Skeletal muscle satellite cell (primary cell): ENCODE measurements around the gene SHLD3. TPM values are rescaled to one million over a fixed set of nuclear protein-coding genes. Genes with fewer than 3 reads are reported as not detected.
A peak's percentile ranks its signal among the peaks of the same experiment; 100 is the strongest.
"Not testable (repeated sequence)": the region's sequence is repeated elsewhere in the genome, so short reads cannot be mapped to it uniquely, and the experiment has no call there.

Experiments
- H3K27me3 ChIP-seq: 2 replicates; pipeline ENCODE4 v1.7.0; 2013; ENCODE audit warnings: low read length; ENCODE audit not compliant: control insufficient read depth, insufficient read depth
- H3K36me3 ChIP-seq: 2 replicates; pipeline ENCODE4 v1.7.0; 2013; ENCODE audit warnings: mild to moderate bottlenecking, control low read depth, low read length; ENCODE audit not compliant: insufficient read depth
- H3K4me1 ChIP-seq: 2 replicates; pipeline ENCODE4 v1.7.0; 2013; ENCODE audit warnings: low read length; ENCODE audit not compliant: control insufficient read depth, insufficient read depth
- H3K4me2 ChIP-seq: 2 replicates; pipeline ENCODE4 v1.7.0; 2013; ENCODE audit warnings: mild to moderate bottlenecking, low read length
- H3K4me3 ChIP-seq: 2 replicates; pipeline ENCODE4 v1.7.0; 2013; ENCODE audit warnings: low read length
- H3K9ac ChIP-seq: 2 replicates; pipeline ENCODE4 v1.7.0; 2013; ENCODE audit warnings: mild to moderate bottlenecking, low read depth, low read length, moderate library complexity
- H3K9me3 ChIP-seq: replicated peaks from 2 replicates; pipeline ENCODE4 v1.7.0; 2013; ENCODE audit warnings: mild to moderate bottlenecking, control low read depth, low read length
- total RNA-seq: library from RNA; depleted of rRNA; stranded (reverse); fragments of >200 nt; gene quantifications from 2 replicates; pipeline ENCODE4 v1.2.3, GENCODE V29; 2012; rRNA removed

Gene SHLD3, protein sequence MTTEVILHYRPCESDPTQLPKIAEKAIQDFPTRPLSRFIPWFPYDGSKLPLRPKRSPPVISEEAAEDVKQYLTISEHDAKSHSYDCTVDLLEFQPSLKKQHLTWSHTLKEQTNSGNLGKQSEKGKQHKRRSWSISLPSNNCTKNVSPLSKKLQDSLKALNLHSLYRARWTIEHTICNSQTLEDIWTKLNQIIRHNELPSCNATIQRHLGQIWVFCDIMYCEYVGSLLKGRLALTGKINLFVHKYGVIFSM
- 3.7 and 4.1 TPM in 2 replicates for total RNA-seq

DNA sequence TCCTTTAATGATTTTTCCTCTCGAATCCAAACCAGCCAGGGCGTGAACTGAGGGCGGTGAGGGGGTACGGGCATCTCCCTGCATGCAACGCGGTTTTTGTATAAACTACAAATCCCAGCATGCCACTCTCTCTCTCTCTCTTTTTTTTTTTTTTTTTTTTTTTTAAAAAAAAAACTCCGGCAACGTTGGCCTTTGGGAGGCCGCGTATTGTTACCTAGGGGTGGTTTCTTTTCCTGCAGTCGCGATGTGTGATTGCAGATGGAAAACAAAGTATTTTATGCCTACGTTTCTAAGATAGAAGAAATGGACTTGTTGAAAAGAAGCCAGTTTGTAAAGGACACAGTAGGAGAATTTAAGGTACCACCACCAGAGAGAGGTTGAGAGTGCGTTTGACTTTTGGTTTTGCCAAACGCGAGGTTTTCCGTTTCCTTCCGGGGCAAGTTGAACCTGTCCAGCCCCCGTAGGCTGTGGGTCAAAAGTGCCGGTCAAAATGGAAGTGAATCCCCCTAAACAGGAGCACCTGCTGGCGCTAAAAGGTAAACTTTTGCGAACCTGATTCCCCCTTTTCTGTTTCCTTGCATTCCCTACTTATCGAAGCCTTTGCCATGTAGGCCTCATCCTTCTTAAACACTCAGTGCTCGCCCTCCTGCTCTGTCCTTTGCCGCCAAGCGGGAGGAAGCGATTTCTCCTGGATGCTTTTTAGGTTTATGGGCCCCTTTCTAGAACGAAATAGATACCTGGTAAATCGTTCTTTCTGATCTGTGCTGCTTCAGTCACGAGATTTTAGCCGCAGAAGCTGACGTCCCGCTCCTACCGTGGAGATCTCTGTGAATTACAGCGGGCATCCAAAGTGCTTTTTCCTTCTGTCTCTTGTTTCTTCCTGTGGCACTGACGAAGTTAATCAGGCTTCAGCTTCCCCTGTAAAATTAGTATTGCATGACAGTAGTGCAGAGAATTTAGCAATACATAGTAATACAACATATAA lies at the start of gene SHLD3, which contains the start of gene TRAPPC13:
TSS of gene SHLD3 (plus strand) at position 457 of the 985 bp plus-strand sequence. CDS start 4,561 bp downstream, outside the sequence.
TSS of gene TRAPPC13 (plus strand) at position 457 of the 985 bp plus-strand sequence. CDS start at position 491, 34 bp downstream.
- H3K4me3 ChIP-seq: peak within 1 kb of the TSS; percentile 89

DNA sequence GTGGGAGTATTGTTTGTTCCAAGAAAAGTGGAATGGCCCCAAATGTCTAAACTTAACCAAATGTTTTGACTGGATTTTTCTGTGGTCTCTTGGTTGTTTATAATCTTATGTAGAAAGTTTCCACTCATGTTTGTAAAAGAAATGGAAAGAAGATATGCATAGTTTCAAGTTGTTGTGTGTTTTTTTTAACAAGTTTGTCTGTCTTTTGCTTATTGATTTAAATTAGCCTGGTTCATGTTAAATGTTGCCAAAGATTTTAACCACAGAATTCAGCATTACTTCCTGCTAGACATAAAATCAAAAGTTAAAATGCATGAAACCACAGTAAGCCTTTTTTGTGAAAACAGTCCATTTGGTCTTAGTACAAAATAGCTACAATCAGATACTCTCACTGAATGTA lies 47.7 kb upstream of the SHLD3 start:
- Histone ChIP-seq H3K36me3 (peaks cover 47% of the 10 kb centered on the region), H3K4me3 (no peak overlapping the region)

More for the DNA sequence above, at the start of gene SHLD3, which contains the start of gene TRAPPC13:
- H3K4me2 ChIP-seq: peak within 1 kb of the TSS; percentile 82
- H3K9ac ChIP-seq: peak within 1 kb of the TSS; percentile 86
- peaks cover 18% of the 10 kb centered on the region for H3K4me1 ChIP-seq
- peaks cover 6% of the 10 kb centered on the region for H3K36me3 ChIP-seq
- H3K27me3 ChIP-seq: no peaks in the 10 kb centered on the region
- no peaks in the 10 kb centered on the region for H3K9me3 ChIP-seq

DNA sequence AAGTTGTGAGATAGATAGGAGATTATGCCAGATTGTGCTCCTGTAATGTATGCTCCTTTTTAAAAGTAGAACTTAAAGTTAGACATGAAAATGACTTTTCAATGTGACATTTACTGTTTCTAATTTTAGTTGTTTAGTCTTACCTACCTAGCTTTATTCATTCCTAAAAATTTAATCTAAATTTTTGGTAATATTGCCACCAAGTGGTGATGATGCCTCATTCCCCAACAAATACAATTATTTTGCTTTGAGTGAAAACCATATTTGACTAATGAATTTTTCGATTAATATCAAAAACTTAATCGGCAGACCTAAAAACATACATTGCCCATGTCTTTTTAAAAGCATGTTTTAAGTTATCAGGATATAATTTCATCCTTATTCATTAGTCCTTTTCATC lies 36.1 kb upstream of the SHLD3 start:
- Histone ChIP-seq H3K4me2 (no peak overlapping the region), H3K9ac (no peak overlapping the region), H3K9me3 (no peaks in the 10 kb centered on the region), H3K36me3 (peaks cover 64% of the 10 kb centered on the region), H3K4me1 (peaks cover 8% of the 10 kb centered on the region), H3K4me3 (no peak overlapping the region), H3K27me3 (no peaks in the 10 kb centered on the region)

More for the DNA sequence above, 47.7 kb upstream of the SHLD3 start:
- H3K4me2 ChIP-seq: no peak overlapping the region
- no peak overlapping the region for H3K9ac ChIP-seq
- H3K4me1 ChIP-seq: no peaks in the 10 kb centered on the region
- no peaks in the 10 kb centered on the region for H3K9me3 ChIP-seq
- no peaks in the 10 kb centered on the region for H3K27me3 ChIP-seq

DNA sequence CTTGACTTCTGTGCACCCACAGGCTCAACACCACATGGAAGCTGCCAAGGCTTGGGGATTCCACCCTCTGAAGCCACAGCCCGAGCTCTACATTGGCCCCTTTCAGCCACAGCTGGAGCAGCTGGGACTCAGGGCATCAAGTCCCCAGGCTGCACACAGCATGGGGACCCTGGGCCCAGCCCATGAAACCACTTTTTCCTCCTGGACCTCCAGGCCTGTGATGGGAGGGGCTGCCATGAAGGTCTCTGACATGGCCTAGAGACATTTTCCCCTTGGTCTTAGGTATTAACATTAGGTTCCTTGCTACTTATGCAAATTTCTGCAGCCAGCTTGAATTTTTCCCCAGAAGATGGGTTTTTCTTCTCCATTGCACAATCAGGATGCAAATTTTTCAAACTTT lies 23.1 kb upstream of the SHLD3 start:
- peaks cover 63% of the 10 kb centered on the region for H3K36me3 ChIP-seq
- not testable (repeated sequence) for H3K27me3 ChIP-seq, H3K4me1 ChIP-seq, H3K4me3 ChIP-seq, H3K4me2 ChIP-seq, H3K9ac ChIP-seq, H3K9me3 ChIP-seq

DNA sequence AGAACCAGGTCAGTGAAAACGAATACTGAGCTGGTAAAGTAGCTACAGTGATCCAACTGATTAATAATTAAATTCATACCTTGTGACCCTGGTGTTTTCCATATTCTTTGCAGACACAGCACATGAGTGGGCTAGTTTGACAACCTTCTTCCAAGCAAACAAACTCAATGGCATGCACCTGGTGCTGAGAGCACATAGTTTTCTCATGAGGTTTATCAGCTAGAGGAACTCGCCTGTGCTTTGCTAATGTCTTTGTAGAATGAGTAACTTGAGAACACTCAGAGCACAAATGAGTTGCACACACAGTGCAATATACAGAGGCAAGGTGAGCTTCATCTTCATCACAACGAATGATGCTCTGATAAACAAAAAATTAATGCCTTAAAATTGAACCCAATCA lies 13.3 kb upstream of the SHLD3 start:
- Histone ChIP-seq H3K27me3 (no peaks in the 10 kb centered on the region), H3K4me3 (no peak overlapping the region), H3K36me3 (peaks cover 64% of the 10 kb centered on the region), H3K9me3 (no peaks in the 10 kb centered on the region), H3K9ac (no peak overlapping the region), H3K4me2 (no peak overlapping the region), H3K4me1 (no peaks in the 10 kb centered on the region)

DNA sequence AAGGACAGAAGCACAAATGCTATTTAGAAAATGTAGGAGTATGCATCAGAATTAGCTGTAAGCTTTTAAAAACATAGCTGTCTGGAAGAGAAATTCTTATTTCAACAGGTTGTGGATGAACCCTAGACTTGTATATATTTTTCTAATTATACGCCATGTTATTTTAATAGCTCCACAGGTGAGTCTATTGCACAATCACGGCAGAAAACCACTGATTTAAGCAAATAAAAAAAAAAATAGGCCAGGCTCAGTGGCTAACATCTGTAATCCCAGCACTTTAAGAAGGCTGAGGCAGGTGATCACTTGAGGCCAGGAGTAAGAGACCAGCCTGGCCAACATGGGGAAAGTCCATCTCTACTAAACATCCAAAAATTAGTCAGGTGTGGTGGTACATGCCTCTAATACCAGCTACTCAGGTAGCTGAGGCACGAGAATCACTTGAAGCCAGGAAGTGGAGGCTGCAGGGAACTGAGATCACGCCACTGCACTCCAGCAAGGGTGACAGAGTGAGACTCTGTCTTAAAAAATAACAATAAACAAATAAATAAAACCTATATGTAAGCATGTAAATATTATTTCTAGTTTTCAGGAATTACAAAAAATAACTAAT lies 12.4 kb upstream of the SHLD3 start:
- Histone ChIP-seq H3K9me3 (no peaks in the 10 kb centered on the region), H3K36me3 (peaks cover 61% of the 10 kb centered on the region), H3K27me3 (no peaks in the 10 kb centered on the region), H3K4me1 (no peaks in the 10 kb centered on the region), H3K4me2 (no peak overlapping the region), H3K4me3 (no peak overlapping the region), H3K9ac (no peak overlapping the region)

DNA sequence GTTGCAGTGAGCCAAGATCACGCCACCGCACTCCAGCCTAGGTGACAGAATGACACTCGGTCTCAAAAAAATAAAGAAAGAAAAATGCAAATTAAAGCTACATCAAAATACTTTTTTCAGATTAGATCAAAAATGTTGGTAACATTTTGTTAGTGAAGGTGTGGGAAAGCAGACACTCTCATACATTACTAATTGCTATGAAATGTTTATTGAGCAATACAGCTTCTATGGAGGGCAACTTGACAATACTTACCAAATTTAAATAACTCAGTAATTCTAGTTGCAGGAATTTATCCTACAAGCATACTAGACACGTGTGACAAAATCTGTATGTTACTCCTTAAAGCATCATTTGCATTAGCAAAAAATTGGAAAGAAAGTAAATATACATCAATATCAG lies 4.8 kb upstream of the SHLD3 start:
- H3K4me3 ChIP-seq: no peak overlapping the region
- peaks cover 8% of the 10 kb centered on the region for H3K36me3 ChIP-seq
- no peaks in the 10 kb centered on the region for H3K9me3 ChIP-seq
- H3K4me1 ChIP-seq: peaks cover 12% of the 10 kb centered on the region
- H3K27me3 ChIP-seq: no peaks in the 10 kb centered on the region
- H3K9ac ChIP-seq: no peak overlapping the region
- H3K4me2 ChIP-seq: no peak overlapping the region

DNA sequence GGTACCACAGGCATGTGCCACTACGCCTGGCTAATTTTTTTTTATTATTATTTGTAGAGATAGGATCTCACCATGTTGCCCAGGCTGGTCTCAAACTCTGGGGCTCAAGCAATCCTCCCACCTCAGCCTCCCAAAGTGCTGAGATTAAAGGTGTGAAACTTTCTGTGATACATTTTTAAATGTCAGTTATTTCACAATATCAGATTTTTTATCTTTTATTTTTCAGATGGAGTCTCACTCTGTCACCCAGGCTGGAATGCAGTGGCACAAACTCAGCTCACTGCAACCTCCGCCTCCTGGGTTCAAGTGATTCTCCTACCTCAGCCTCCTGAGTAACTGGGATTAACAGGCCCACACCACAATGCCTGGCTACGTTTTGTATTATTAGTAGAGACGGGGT lies 2.9 kb upstream of the SHLD3 start:
- not testable (repeated sequence) for H3K27me3 ChIP-seq, H3K36me3 ChIP-seq, H3K9ac ChIP-seq, H3K4me3 ChIP-seq, H3K4me2 ChIP-seq, H3K9me3 ChIP-seq
- H3K4me1 ChIP-seq: peaks cover 18% of the 10 kb centered on the region

DNA sequence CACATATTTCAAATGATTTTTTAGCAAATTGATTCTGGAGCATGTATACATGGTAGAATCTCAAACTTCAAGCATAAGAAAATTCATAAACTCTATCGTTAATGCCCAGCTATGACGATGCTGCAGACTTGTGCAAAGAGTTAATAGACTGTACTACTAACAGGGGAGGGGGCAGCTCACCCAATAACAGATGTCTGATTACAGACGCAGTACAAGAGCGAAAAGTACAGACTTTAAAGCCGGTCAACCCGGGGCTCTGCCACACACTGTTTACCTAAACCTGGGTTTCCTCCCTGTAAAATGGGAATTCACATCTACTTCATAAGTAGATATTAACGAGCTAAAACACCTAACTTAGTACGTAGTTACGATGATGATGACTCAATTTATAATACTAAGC lies 1.3 kb upstream of the SHLD3 start:
- H3K36me3 ChIP-seq: no peaks in the 10 kb centered on the region
- H3K9ac ChIP-seq: peak overlapping the region; percentile 86
- peaks cover 18% of the 10 kb centered on the region for H3K4me1 ChIP-seq
- H3K4me2 ChIP-seq: peak overlapping the region; percentile 82
- H3K9me3 ChIP-seq: no peaks in the 10 kb centered on the region
- H3K4me3 ChIP-seq: peak overlapping the region; percentile 89
- no peaks in the 10 kb centered on the region for H3K27me3 ChIP-seq

DNA sequence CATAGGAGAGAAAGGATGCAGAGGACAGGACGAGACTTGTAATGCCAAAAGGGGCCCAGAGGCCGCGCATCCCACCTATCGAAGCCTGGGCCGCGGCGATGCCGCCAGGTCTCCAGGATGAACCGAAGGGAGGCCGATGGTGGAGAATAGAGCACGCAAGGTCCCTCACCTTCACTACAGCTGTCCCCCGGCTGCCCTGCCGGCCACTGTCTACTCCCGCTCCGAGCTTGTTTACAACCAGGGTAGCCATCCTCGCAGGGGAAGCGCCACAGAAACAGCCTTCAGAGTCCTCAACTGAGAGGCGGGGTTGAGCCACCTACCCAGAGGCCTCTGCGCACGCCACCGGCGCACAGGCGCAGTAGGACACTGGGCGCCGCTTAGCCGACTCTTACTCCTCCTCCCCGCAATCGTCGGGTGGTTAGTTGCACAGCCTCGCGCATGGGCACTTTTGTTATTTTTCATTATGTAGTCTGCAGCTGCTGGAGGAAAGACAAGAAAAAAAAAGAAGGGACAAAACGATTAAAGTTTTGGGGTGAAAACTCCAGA lies 729 bp upstream of the SHLD3 start, which contains the start of gene TRIM23:
TSS of gene TRIM23 (minus strand) at position 309 of the 546 bp plus-strand sequence. CDS start at position 250, 59 bp downstream.
- Histone ChIP-seq H3K4me3 (peak within 1 kb of the TSS; percentile 89), H3K4me2 (peak within 1 kb of the TSS; percentile 82), H3K27me3 (no peaks in the 10 kb centered on the region), H3K4me1 (peaks cover 18% of the 10 kb centered on the region), H3K9me3 (no peaks in the 10 kb centered on the region), H3K36me3 (no peaks in the 10 kb centered on the region), H3K9ac (peak within 1 kb of the TSS; percentile 86)

DNA sequence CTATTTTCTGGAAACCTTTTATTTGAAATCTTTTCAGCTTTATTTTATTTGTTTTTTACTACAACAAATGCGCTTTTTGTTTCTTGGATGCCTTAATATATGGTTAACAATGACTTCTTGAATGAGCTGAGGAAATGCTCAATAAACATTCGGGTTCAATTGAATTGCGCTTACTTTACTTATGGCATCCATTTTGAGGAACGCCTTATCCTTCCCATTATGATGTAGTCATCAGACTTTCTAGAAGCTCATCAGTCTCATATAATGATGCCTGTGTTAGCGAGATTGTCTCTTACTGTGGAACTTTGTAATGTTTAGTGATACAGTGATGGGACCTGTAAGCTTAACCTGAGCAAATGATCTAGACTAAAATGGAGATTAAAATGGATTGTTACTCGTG lies 916 bp downstream of the SHLD3 start:
- peak overlapping the region; percentile 89 for H3K4me3 ChIP-seq
- peak overlapping the region; percentile 82 for H3K4me2 ChIP-seq

More for the DNA sequence above, 916 bp downstream of the SHLD3 start:
- H3K27me3 ChIP-seq: no peaks in the 10 kb centered on the region
- peaks cover 8% of the 10 kb centered on the region for H3K36me3 ChIP-seq
- H3K9me3 ChIP-seq: no peaks in the 10 kb centered on the region
- peaks cover 18% of the 10 kb centered on the region for H3K4me1 ChIP-seq
- peak overlapping the region; percentile 86 for H3K9ac ChIP-seq
